22Rv1 (cell line): ENCODE data around the gene MEIKIN.

Source experiments
- H3K27ac ChIP-seq: fragments of 450-650 bp; 2 replicates; pipeline ENCODE4 v1.5.1; 2017
- CTCF ChIP-seq: fragments of 450-650 bp; IDR thresholded peaks from 2 replicates; pipeline ENCODE4 v1.5.1; 2017; ENCODE audit warnings: mild to moderate bottlenecking
- ZFX ChIP-seq: fragments of 450-650 bp; IDR thresholded peaks from 2 replicates; pipeline ENCODE4 v1.6.1; 2017; ENCODE audit warnings: antibody characterized with exemption, borderline replicate concordance

The MEIKIN gene

GRCh38 chr5:131758520-131758900, 187.0 kb downstream of the MEIKIN start:
- no peak overlapping the region for H3K27ac ChIP-seq
- TF ChIP-seq CTCF (no peak), ZFX (no peak)

DNA sequence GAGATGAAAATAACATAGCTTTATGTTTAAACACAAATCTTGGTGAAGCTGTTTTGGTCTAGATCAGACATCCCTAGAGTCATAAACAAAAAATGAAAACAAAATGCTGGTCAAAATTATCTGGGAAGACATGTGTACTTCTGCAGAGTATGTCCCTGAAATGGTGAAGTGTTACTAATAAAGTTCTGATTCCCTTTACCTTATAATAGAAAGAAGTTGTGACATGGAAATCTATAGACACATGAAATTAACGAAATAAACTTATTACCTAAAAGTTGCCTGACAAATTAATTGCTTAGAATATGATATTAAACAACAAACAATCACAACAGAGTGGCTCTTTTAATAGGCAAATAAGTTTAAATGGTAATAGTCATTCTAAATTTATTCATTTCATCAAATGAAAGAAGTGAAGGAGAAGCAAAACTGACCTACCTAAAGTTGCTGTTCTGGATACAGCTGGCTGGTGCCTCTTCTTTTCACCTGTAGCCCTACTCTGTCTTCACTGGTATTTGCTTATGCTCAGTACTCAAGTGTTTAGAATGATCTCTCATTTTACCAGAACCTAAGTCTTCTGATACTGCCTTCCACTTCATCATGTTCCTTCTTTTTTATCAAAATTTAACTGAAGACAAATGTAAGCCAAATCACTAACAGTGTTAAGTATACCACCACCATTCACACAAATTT, 187.5 kb downstream of the MEIKIN start:
- H3K27ac ChIP-seq, result no peak overlapping the region
- no peak for TF ChIP-seq ZFX
- no peak for TF ChIP-seq CTCF
